Vagina (tissue), 2 donors: ENCODE measurements around the gene ANK2. TPM values are rescaled to one million over a fixed set of nuclear protein-coding genes. Genes with fewer than 3 reads are reported as not detected.

Experiments
- DNase-seq, 2 donors: peaks; one replicate each; pipeline ENCODE4 v3.0.0-alpha.2; 2017; ENCODE audit errors: extremely low spot score in 2 of 2
- H3K27ac ChIP-seq: fragments of 200-600 bp; sonication (generic); one replicate; pipeline ENCODE4 v1.5.1; 2019
- H3K27me3 ChIP-seq: fragments of 200-600 bp; sonication (generic); one replicate; pipeline ENCODE4 v1.5.1; 2019
- H3K36me3 ChIP-seq, 2 donors: fragments of 200-600 bp; sonication (generic); one replicate each; pipeline ENCODE4 v1.5.1; 2017 to 2019
- H3K4me1 ChIP-seq: fragments of 200-600 bp; sonication (generic); one replicate; pipeline ENCODE4 v1.5.1; 2019
- H3K4me3 ChIP-seq, 2 donors: fragments of 200-600 bp; sonication (generic); 1 replicate in 1 of 2; 2 replicates in 1 of 2; pipeline ENCODE4 v1.5.1; 2016 to 2019
- H3K9me3 ChIP-seq: fragments of 200-600 bp; sonication (generic); one replicate; pipeline ENCODE4 v1.5.1; 2019
- CTCF ChIP-seq, 3 experiments: fragments of 450-650 bp in 2 of 3; fragments of 200-600 bp in 1 of 3; sonication (generic) in 1 of 3; IDR thresholded peaks; one replicate each; pipeline ENCODE4 v1.5.1; 2017 to 2019; ENCODE audit warnings: antibody characterized with exemption in 3 of 3, mild to moderate bottlenecking in 2 of 3, moderate library complexity in 2 of 3
- POLR2A ChIP-seq, 2 donors: fragments of 450-650 bp; IDR thresholded peaks; one replicate each; pipeline ENCODE4 v1.6.1; 2017; ENCODE audit warnings: antibody characterized with exemption in 2 of 2, mild to moderate bottlenecking in 2 of 2, moderate library complexity in 2 of 2
- POLR2AphosphoS5 ChIP-seq, 2 donors: sonication (generic); formaldehyde crosslinking; IDR thresholded peaks; one replicate each; pipeline ENCODE4 v1.9.0; 2017; ENCODE audit warnings: antibody characterized with exemption in 2 of 2, mild to moderate bottlenecking in 2 of 2, low read depth in 1 of 2; ENCODE audit not compliant: insufficient read depth in 1 of 2
- intact Hi-C: fragments of 100-400 bp; cut with DNase I; formaldehyde crosslinking; loops from one replicate; pipeline ENCODE4 v1.15.1; 2023
- total RNA-seq: library from RNA; depleted of rRNA; stranded (reverse); fragments of >200 nt; gene quantifications from one replicate; pipeline ENCODE4 v1.2.3, GENCODE V29; 2016

ANK2 gene
- total RNA-seq, 1 donor from 2014 or later, result 64.6 TPM

- no peak overlapping the region for H3K4me3 ChIP-seq
- H3K27ac ChIP-seq, result peak overlapping the region; percentile 72
- DNase-seq, result no peak
- no peaks in the 10 kb centered on the region for H3K27me3 ChIP-seq
- peaks cover 17% of the 10 kb centered on the region for H3K4me1 ChIP-seq
- intact Hi-C loops, result no loop called here
- TF ChIP-seq CTCF (IDR thresholded peaks at IDR 0.05) (no peak), POLR2A (IDR thresholded peaks at IDR 0.05) (no peak), POLR2AphosphoS5 (IDR thresholded peaks at IDR 0.05; ENCODE audit: insufficient read depth in 1 of 2, low read depth in 1 of 2) (no peak)
- no peaks in the 10 kb centered on the region for H3K9me3 ChIP-seq
- H3K36me3 ChIP-seq, result no peaks in the 10 kb centered on the region
Measured at GRCh38 chr4:113145519-113146291, 96.3 kb downstream of the ANK2 start.

GRCh38 chr4:113146876-113147358 is 97.5 kb downstream of the ANK2 start:
- intact Hi-C loops, result no loop called here
- peak overlapping the region; percentile 73 for H3K27ac ChIP-seq

GRCh38 chr4:113147498-113148111 is 98.2 kb downstream of the ANK2 start:
- H3K9me3 ChIP-seq, result no peaks in the 10 kb centered on the region
- peak overlapping the region; percentile 73 for H3K27ac ChIP-seq
- peak overlapping the region in 1 of 2 donors; percentile 32 for H3K4me3 ChIP-seq
- intact Hi-C loops, result no loop called here
- TF ChIP-seq POLR2AphosphoS5 (IDR thresholded peaks at IDR 0.05; ENCODE audit: insufficient read depth in 1 of 2, low read depth in 1 of 2), result no peak
- TF ChIP-seq POLR2A (IDR thresholded peaks at IDR 0.05), result no peak
- no peak for TF ChIP-seq CTCF (IDR thresholded peaks at IDR 0.05)
- peaks cover 14% of the 10 kb centered on the region for H3K4me1 ChIP-seq
- DNase-seq, result no peak
- no peaks in the 10 kb centered on the region for H3K36me3 ChIP-seq
- no peaks in the 10 kb centered on the region for H3K27me3 ChIP-seq

More at GRCh38 chr4:113146876-113147358, 97.5 kb downstream of the ANK2 start:
- H3K27me3 ChIP-seq, result no peaks in the 10 kb centered on the region
- no peak for DNase-seq
- H3K4me1 ChIP-seq, result peaks cover 14% of the 10 kb centered on the region
- H3K4me3 ChIP-seq, result peak overlapping the region in 1 of 2 donors; percentile 32
- no peaks in the 10 kb centered on the region for H3K36me3 ChIP-seq
- TF ChIP-seq CTCF (IDR thresholded peaks at IDR 0.05) (no peak), POLR2AphosphoS5 (IDR thresholded peaks at IDR 0.05; ENCODE audit: insufficient read depth in 1 of 2, low read depth in 1 of 2) (no peak), POLR2A (IDR thresholded peaks at IDR 0.05) (no peak)
- H3K9me3 ChIP-seq, result no peaks in the 10 kb centered on the region

GRCh38 chr4:113148925-113149324 is 99.5 kb downstream of the ANK2 start:
- Histone ChIP-seq H3K9me3 (no peaks in the 10 kb centered on the region), H3K27me3 (no peaks in the 10 kb centered on the region), H3K4me3 (no peak overlapping the region), H3K36me3 (no peaks in the 10 kb centered on the region), H3K27ac (no peak overlapping the region), H3K4me1 (peaks cover 14% of the 10 kb centered on the region)
- DNase-seq, result no peak
- TF ChIP-seq CTCF (IDR thresholded peaks at IDR 0.05) (no peak), POLR2AphosphoS5 (IDR thresholded peaks at IDR 0.05; ENCODE audit: insufficient read depth in 1 of 2, low read depth in 1 of 2) (no peak), POLR2A (IDR thresholded peaks at IDR 0.05) (no peak)
- intact Hi-C loops, result no loop called here
